Cardiac muscle cell (in vitro differentiated cells and primary cell): ENCODE measurements around the gene ANKK1. TPM values are rescaled to one million over a fixed set of nuclear protein-coding genes. Genes with fewer than 3 reads are reported as not detected.

ENCODE experiments used
- DNase-seq, 2 donors: peaks; one replicate each; pipeline versions ENCODE4 v3.0.0 to v3.0.0-alpha.2; 2010 to 2017; ENCODE audit warnings: low read depth in 1 of 2, low spot score in 1 of 2
- H3K27ac ChIP-seq: fragments of 200-600 bp; sonication (generic); 2 replicates; pipeline ENCODE4 v1.5.1; 2016
- H3K27me3 ChIP-seq: fragments of 200-600 bp; sonication (generic); 2 replicates; pipeline ENCODE4 v1.6.0; 2016; ENCODE audit warnings: control low read depth
- H3K36me3 ChIP-seq: fragments of 200-600 bp; sonication (generic); 2 replicates; pipeline ENCODE4 v1.5.1; 2016; ENCODE audit warnings: control low read depth
- H3K4me1 ChIP-seq: fragments of 200-600 bp; sonication (generic); 2 replicates; pipeline ENCODE4 v1.8.1; 2017; ENCODE audit warnings: low read depth, mild to moderate bottlenecking, mixed run types
- H3K4me3 ChIP-seq: fragments of 200-600 bp; sonication (generic); 2 replicates; pipeline ENCODE4 v1.5.1; 2016; ENCODE audit warnings: mild to moderate bottlenecking
- H3K9me3 ChIP-seq: fragments of 200-600 bp; sonication (generic); 2 replicates; pipeline ENCODE4 v1.5.1; 2017; ENCODE audit warnings: low read depth, mild to moderate bottlenecking, control low read depth
- CTCF ChIP-seq: IDR thresholded peaks from 2 replicates; pipeline ENCODE4 v1.5.1; 2012; ENCODE audit warnings: low read depth, mild to moderate bottlenecking, low read length
- polyA plus RNA-seq: library from polyadenylated mRNA; unstranded; fragments of >200 nt; fragmentation: Nextera tagmentation; extraction: Ambion mirVana; gene quantifications from 2 replicates; pipeline ENCODE4 v1.2.1, GENCODE V29; 2016
- total RNA-seq: library from RNA; depleted of rRNA; stranded (reverse); fragments of >200 nt; gene quantifications from 2 replicates; pipeline ENCODE4 v1.2.3, GENCODE V29; 2016

Gene ANKK1
- total and polyA plus RNA-seq, 2 experiments from 2014 or later = 0.09 TPM; not detected in 1

- H3K36me3 ChIP-seq = no peaks in the 10 kb centered on the region
- H3K27me3 ChIP-seq = peaks cover 3% of the 10 kb centered on the region
- no peak for DNase-seq
- H3K4me3 ChIP-seq = no peak overlapping the region
- no peak for TF ChIP-seq CTCF
- no peaks in the 10 kb centered on the region for H3K9me3 ChIP-seq
- no peaks in the 10 kb centered on the region for H3K4me1 ChIP-seq
- no peak overlapping the region for H3K27ac ChIP-seq
Measured at GRCh38 chr11:113395782-113396336, 8.3 kb downstream of the ANKK1 start.

GRCh38 chr11:113396690-113397089 lies 9.1 kb downstream of the ANKK1 start:
- Histone ChIP-seq H3K4me3 (no peak overlapping the region), H3K36me3 (no peaks in the 10 kb centered on the region), H3K9me3 (no peaks in the 10 kb centered on the region), H3K27me3 (no peaks in the 10 kb centered on the region), H3K27ac (no peak overlapping the region), H3K4me1 (no peaks in the 10 kb centered on the region)
- TF ChIP-seq CTCF = no peak
- no peak for DNase-seq

- DNase-seq = no peak
- no peaks in the 10 kb centered on the region for H3K27me3 ChIP-seq
- H3K9me3 ChIP-seq = no peaks in the 10 kb centered on the region
- H3K36me3 ChIP-seq = no peaks in the 10 kb centered on the region
- no peaks in the 10 kb centered on the region for H3K4me1 ChIP-seq
- no peak overlapping the region for H3K27ac ChIP-seq
- no peak overlapping the region for H3K4me3 ChIP-seq
- TF ChIP-seq CTCF = no peak
Measured at GRCh38 chr11:113397212-113397611, 9.6 kb downstream of the ANKK1 start.

- Histone ChIP-seq H3K4me1 (no peaks in the 10 kb centered on the region), H3K27me3 (no peaks in the 10 kb centered on the region), H3K9me3 (no peaks in the 10 kb centered on the region), H3K4me3 (no peak overlapping the region), H3K36me3 (no peaks in the 10 kb centered on the region), H3K27ac (no peak overlapping the region)
- TF ChIP-seq CTCF = no peak
- DNase-seq = no peak
Measured at GRCh38 chr11:113397821-113398220, 10.2 kb downstream of the ANKK1 start.

- no peaks in the 10 kb centered on the region for H3K27me3 ChIP-seq
- H3K4me3 ChIP-seq = no peak overlapping the region
- no peaks in the 10 kb centered on the region for H3K36me3 ChIP-seq
- H3K9me3 ChIP-seq = no peaks in the 10 kb centered on the region
- no peaks in the 10 kb centered on the region for H3K4me1 ChIP-seq
- no peak for DNase-seq
- no peak for TF ChIP-seq CTCF
- no peak overlapping the region for H3K27ac ChIP-seq
Measured at GRCh38 chr11:113398669-113399430, 11.3 kb downstream of the ANKK1 start.
